Stimulated activated CD4-positive, alpha-beta T cell treated with anti-CD3 and anti-CD28 coated beads, TNF-alpha, amount 100 ng/mL, for 1 hour (primary cell): Measurements from ENCODE around the gene LAMB2.

Experiments used
- DNase-seq, 3 donors: peaks; one replicate each; pipeline ENCODE4 v3.0.0-alpha.2; 2020; ENCODE audit warnings: low read depth in 3 of 3, low spot score in 1 of 3

LAMB2 gene

GRCh38 chr3:49076646-49077045 is 56.2 kb downstream of the LAMB2 start:
- DNase-seq, result no peak

- no peak for DNase-seq
Measured at GRCh38 chr3:49076116-49076515, 56.7 kb downstream of the LAMB2 start.
